HG03108 (cell line): ENCODE measurements around the gene OR2G6.
A peak's percentile ranks its signal among the peaks of the same experiment; 100 is the strongest.
"Not testable (repeated sequence)": the region's sequence is repeated elsewhere in the genome, so short reads cannot be mapped to it uniquely, and the experiment has no call there.

ENCODE experiments used
- ATAC-seq: cut with Tn5 transposase; IDR thresholded peaks from one replicate; pipeline ENCODE4 v1.9.1; 2021; ENCODE audit warnings: moderate library complexity; ENCODE audit not compliant: unreplicated experiment

OR2G6 gene

GRCh38 chr1:248507773-248508172 is at the start of gene OR2G6:
Gene OR2G6 (plus strand): TSS chr1:248508073. CDS start chr1:248521647, 13,574 bp downstream.
- not testable (repeated sequence) for ATAC-seq

GRCh38 chr1:248459117-248459516 is 48.8 kb upstream of the OR2G6 start:
- not testable (repeated sequence) for ATAC-seq

GRCh38 chr1:248471154-248471553 is 36.7 kb upstream of the OR2G6 start:
- ATAC-seq: no peak

GRCh38 chr1:248472111-248472510 is 35.8 kb upstream of the OR2G6 start:
- ATAC-seq: not testable (repeated sequence)

- ATAC-seq: not testable (repeated sequence)
These were observed 34.8 kb upstream of the OR2G6 start, which contains the start of gene OR2T3 for GRCh38 chr1:248473051-248473450. Gene OR2T3 (plus strand): TSS chr1:248473351. CDS start chr1:248473351, 0 bp downstream.

GRCh38 chr1:248475660-248476059 is 32.2 kb upstream of the OR2G6 start:
- peak; percentile 88 for ATAC-seq

GRCh38 chr1:248481686-248482579 is 25.9 kb upstream of the OR2G6 start:
- peak; percentile 80 for ATAC-seq

GRCh38 chr1:248488289-248488688 is 19.6 kb upstream of the OR2G6 start, which contains the start of gene OR2T5:
Gene OR2T5 (plus strand): TSS chr1:248488589. CDS start chr1:248488589, 0 bp downstream.
- not testable (repeated sequence) for ATAC-seq

- not testable (repeated sequence) for ATAC-seq
These were observed 11.2 kb upstream of the OR2G6 start for GRCh38 chr1:248496661-248497060.

- not testable (repeated sequence) for ATAC-seq
These were observed 7.4 kb upstream of the OR2G6 start for GRCh38 chr1:248500305-248501035.

GRCh38 chr1:248510217-248510616 is 2.3 kb downstream of the OR2G6 start:
- ATAC-seq: not testable (repeated sequence)

- ATAC-seq: no peak
These were observed 14.0 kb downstream of the OR2G6 start for GRCh38 chr1:248521856-248522255.

- not testable (repeated sequence) for ATAC-seq
These were observed 29.6 kb downstream of the OR2G6 start for GRCh38 chr1:248537449-248537848.

- not testable (repeated sequence) for ATAC-seq
These were observed 39.5 kb downstream of the OR2G6 start for GRCh38 chr1:248547383-248547782.

- ATAC-seq: not testable (repeated sequence)
These were observed 43.2 kb downstream of the OR2G6 start for GRCh38 chr1:248551027-248551426.

- not testable (repeated sequence) for ATAC-seq
These were observed 54.8 kb downstream of the OR2G6 start, which contains the start of gene OR2T29 for GRCh38 chr1:248562672-248563071. Gene OR2T29 (minus strand): TSS chr1:248562772. CDS start chr1:248559491, 3,281 bp downstream.

GRCh38 chr1:248565530-248566373 is 57.9 kb downstream of the OR2G6 start:
- ATAC-seq: peak; percentile 63

- ATAC-seq: not testable (repeated sequence)
These were observed 61.2 kb downstream of the OR2G6 start for GRCh38 chr1:248569049-248569448.

- ATAC-seq: not testable (repeated sequence)
These were observed 62.9 kb downstream of the OR2G6 start for GRCh38 chr1:248570811-248571210.

- ATAC-seq: peak; percentile 95
These were observed 64.2 kb downstream of the OR2G6 start for GRCh38 chr1:248572049-248572448.
